ENCODE data around the gene NTN1. TPM values are rescaled to one million over a fixed set of nuclear protein-coding genes. Genes with fewer than 3 reads are reported as not detected.

NTN1 gene
- total RNA-seq, 4 donors from 2014 or later: 9.8 to 33.6 (median 17.6) TPM

DNA sequence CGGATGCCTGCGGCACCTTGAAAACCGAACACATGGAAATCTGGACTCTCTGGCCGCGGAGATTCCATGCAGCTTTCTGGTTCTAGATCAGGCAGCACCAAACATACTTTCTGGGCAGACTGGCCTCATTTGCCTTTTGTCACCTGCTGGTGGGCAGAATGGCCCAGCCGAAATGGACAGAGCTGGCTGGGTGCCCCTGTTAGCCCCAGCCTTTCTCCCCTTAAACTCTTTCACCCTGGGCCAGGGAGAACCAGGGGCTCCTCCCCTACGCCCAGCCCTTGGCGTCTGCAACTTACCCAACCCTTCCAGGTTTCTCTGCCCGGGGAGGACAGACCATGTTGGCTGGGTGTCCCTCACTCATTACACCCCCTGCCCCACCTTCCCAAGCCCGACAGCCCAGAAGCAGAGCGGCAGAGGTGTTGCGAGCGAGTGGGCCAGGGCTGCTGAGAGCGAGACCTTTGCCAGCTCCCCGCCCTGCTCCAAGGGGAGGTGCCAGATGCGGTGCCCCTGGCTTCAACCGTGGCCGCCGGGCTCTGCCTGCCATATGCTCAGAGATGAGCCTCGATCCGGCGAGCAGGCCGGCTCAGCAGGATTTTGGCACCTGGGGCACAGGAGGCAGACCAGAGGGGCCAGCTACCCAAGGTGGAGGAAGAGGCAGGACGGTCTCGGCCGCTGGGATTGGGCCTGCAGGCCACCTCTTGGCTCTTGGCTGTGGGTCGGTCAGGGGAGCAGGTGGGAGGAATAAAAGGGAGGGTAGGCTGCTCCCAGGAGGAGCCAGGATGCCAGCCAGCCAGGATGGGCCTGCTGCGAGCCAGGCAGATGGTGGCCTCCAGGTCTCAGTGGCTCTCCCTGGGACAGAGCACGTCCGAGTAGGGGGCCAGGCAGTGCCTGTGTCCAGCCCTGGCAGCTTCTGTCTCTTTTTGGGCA lies 191.3 kb downstream of the NTN1 start:
- Histone ChIP-seq H3K36me3 (peaks cover 0 to 18% (median 0%) of the 10 kb centered on the region in 3 donors), H3K9me3 (peaks cover 0 to 15% (median 5%) of the 10 kb centered on the region in 3 donors), H3K27me3 (no peaks in the 10 kb centered on the region), H3K4me1 (peaks cover 0 to 18% (median 9%) of the 10 kb centered on the region in 3 donors), H3K27ac (peak overlapping the region in 2 of 4 donors; percentile 21 to 33), H3K4me3 (no peak overlapping the region)
- 88 to 97% methylated on average over 5 to 8 of the region's 30 CpGs for WGBS, 2 donors
- no peak for DNase-seq
- TF ChIP-seq, protein P1, sequence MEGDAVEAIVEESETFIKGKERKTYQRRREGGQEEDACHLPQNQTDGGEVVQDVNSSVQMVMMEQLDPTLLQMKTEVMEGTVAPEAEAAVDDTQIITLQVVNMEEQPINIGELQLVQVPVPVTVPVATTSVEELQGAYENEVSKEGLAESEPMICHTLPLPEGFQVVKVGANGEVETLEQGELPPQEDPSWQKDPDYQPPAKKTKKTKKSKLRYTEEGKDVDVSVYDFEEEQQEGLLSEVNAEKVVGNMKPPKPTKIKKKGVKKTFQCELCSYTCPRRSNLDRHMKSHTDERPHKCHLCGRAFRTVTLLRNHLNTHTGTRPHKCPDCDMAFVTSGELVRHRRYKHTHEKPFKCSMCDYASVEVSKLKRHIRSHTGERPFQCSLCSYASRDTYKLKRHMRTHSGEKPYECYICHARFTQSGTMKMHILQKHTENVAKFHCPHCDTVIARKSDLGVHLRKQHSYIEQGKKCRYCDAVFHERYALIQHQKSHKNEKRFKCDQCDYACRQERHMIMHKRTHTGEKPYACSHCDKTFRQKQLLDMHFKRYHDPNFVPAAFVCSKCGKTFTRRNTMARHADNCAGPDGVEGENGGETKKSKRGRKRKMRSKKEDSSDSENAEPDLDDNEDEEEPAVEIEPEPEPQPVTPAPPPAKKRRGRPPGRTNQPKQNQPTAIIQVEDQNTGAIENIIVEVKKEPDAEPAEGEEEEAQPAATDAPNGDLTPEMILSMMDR (IDR thresholded peaks at IDR 0.05): no peak
- no peak for TF ChIP-seq POLR2A (IDR thresholded peaks at IDR 0.05)
- intact Hi-C loops (cut with DNase I): no loop called here

DNA sequence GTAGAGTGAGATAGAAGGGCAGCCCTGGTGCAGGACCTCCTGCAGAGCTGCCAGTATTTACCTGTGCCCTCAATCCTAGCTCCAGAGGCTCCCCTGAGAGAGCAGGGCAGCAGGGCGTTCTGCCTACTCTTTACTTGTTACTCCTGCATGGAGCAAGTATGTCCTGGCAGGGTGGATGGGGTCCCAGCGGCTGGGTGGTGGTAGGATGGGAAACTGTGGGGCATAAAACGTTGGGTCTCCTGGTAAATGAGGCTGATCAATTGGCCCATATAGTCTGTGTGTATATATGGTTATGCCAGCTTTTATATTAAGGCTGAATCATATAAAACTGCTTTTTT lies 192.0 kb downstream of the NTN1 start:
- 76 to 89% methylated on average over 2 to 3 of the region's 3 CpGs for WGBS, 2 donors
- Histone ChIP-seq H3K27ac (peak overlapping the region in 2 of 4 donors; percentile 21 to 33), H3K36me3 (peaks cover 0 to 16% (median 0%) of the 10 kb centered on the region in 3 donors), H3K4me3 (no peak overlapping the region), H3K27me3 (no peaks in the 10 kb centered on the region), H3K4me1 (peaks cover 6 to 24% (median 13%) of the 10 kb centered on the region in 3 donors), H3K9me3 (peaks cover 0 to 15% (median 5%) of the 10 kb centered on the region in 3 donors)
- no peak for DNase-seq
- TF ChIP-seq, protein P1 (IDR thresholded peaks at IDR 0.05): no peak
- no peak for TF ChIP-seq POLR2A (IDR thresholded peaks at IDR 0.05)
- intact Hi-C loops (cut with DNase I): no loop called here

DNA sequence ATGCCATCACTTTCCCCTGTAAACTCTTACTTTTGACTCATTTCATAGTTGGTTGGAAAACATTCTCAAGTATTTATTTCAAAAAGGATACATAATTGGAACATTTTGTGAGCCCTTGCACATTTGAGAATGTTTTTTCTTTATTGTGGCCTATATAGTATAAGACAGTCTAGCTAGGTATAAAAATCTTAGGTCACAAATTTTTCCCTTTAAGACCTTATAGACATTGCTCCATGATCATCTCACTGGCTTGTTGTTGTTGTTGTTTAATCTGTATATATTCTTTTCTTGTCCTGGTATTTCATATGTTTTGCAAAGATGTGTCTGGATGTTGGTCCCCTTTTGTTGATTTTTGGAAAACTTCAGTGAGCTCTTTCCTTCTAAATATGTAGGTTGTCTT lies 194.2 kb downstream of the NTN1 start:
- intact Hi-C loops (cut with DNase I): no loop called here
- Histone ChIP-seq H3K9me3 (peaks cover 0 to 15% (median 5%) of the 10 kb centered on the region in 3 donors), H3K27me3 (no peaks in the 10 kb centered on the region), H3K4me3 (no peak overlapping the region), H3K4me1 (peaks cover 8 to 29% (median 13%) of the 10 kb centered on the region in 3 donors), H3K27ac (no peak overlapping the region), H3K36me3 (peaks cover 0 to 17% (median 0%) of the 10 kb centered on the region in 3 donors)
- DNase-seq: no peak
- TF ChIP-seq POLR2A (IDR thresholded peaks at IDR 0.05): no peak
- TF ChIP-seq, protein P1 (IDR thresholded peaks at IDR 0.05): no peak

DNA sequence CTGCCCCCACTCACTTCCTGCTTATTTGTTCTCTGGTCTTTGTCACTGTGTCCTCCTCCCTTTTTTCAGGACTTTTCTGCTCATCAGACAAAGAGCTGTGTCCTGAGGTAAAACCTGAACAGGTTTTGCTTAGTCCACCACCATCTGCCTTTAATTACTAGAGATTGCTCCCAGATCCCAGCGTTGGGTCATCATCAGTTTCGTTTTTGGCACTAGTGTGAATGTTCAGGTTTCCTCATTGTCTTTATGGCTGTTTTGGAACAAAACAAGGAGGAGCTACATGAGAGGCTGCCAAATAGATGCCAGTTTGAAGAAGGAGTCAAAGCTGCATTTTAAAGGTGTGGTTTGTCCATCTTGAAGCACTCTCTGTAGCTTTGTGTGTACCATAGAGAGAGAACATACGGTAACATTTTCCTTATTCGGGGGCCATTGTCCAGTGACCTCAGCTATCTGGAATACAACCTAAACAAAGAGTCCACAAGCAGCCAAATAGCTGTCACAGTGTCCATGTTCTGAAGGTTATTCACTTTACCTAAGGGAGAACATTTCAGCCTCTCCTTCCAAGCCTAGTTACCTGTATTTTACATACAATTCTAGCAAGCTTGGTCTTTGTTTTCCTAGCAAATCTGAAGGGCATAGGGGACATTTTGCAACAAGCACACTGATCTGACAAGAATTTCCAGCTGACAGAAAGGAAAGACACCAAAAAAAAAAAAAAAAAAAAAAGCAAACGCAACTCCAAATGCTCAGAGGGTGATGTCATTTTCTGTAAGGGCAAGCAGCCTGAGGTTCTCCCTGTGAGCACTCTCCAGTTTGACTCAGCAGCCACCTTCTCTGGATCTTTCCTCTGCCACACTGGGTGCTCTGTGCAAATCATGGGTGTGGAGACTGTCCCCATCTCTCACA lies 196.1 kb downstream of the NTN1 start:
- TF ChIP-seq POLR2A (IDR thresholded peaks at IDR 0.05): no peak
- TF ChIP-seq, protein P1 (IDR thresholded peaks at IDR 0.05): no peak
- H3K4me3 ChIP-seq: no peak overlapping the region

More for the DNA sequence above, 196.1 kb downstream of the NTN1 start:
- H3K4me1 ChIP-seq: peaks cover 8 to 29% (median 13%) of the 10 kb centered on the region in 3 donors
- DNase-seq: no peak
- H3K27me3 ChIP-seq: no peaks in the 10 kb centered on the region
- peaks cover 0 to 37% (median 5%) of the 10 kb centered on the region in 3 donors for H3K36me3 ChIP-seq
- intact Hi-C loops (cut with DNase I): no loop called here
- peaks cover 0 to 15% (median 5%) of the 10 kb centered on the region in 3 donors for H3K9me3 ChIP-seq
- 22% methylated on average over 4 to 5 of the region's 5 CpGs for WGBS, 2 donors
- peak overlapping the region; percentile 76 to 90 (median 86) for H3K27ac ChIP-seq
